Fibroblast of the aortic adventitia (primary cell): ENCODE results near the gene PCA3. TPM values are rescaled to one million over a fixed set of nuclear protein-coding genes. Genes with fewer than 3 reads are reported as not detected.

ENCODE experiments used
- DNase-seq: peaks from one replicate; pipeline ENCODE4 v3.0.0-alpha.2; 2010; ENCODE audit warnings: low read depth
- H3K4me3 ChIP-seq: 2 replicates; pipeline ENCODE4 v1.5.1; 2011; ENCODE audit warnings: low read depth, mild to moderate bottlenecking, control low read depth, low read length, moderate library complexity
- CTCF ChIP-seq: IDR thresholded peaks from 2 replicates; pipeline ENCODE4 v1.5.1; 2011; ENCODE audit warnings: mild to moderate bottlenecking, low read length, control low read depth, inconsistent platforms; ENCODE audit not compliant: insufficient read depth
- total RNA-seq: library from RNA; depleted of rRNA; stranded (reverse); fragments of >200 nt; gene quantifications from 2 replicates; pipeline ENCODE4 v1.2.3, GENCODE V29; 2012; ENCODE audit warnings: low replicate concordance

Gene PCA3
- total RNA-seq, 1 donor: not detected

- H3K4me3 ChIP-seq: no peak overlapping the region
- no peak for TF ChIP-seq CTCF
- DNase-seq: no peak
Measured at GRCh38 chr9:76796296-76796695, 32.1 kb downstream of the PCA3 start.

- no peak overlapping the region for H3K4me3 ChIP-seq
- TF ChIP-seq CTCF: no peak
- no peak for DNase-seq
Measured at GRCh38 chr9:76798527-76798926, 34.3 kb downstream of the PCA3 start.

DNA sequence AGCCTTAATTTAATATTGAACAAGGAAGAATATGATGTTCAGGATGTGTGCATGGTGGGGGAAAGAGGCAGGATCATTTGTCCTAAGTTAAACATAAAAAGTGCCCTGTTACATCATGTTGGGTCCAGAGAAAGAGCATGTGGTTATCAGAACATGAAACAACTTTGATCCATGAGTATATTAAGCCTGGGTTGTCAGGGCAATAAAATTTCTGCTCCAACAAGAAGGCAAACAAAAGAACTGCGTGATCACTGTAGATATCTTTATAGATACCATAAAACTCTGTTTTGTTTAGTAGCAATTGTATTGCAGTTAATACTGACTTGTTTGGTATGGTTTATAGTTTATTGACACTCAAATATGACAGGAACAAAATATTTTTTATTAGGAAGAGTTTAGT lies 35.2 kb downstream of the PCA3 start:
- DNase-seq: no peak
- TF ChIP-seq CTCF: no peak
- no peak overlapping the region for H3K4me3 ChIP-seq

GRCh38 chr9:76800901-76801300 lies 36.7 kb downstream of the PCA3 start:
- no peak overlapping the region for H3K4me3 ChIP-seq
- DNase-seq: no peak
- TF ChIP-seq CTCF: no peak

- no peak for TF ChIP-seq CTCF
- no peak overlapping the region for H3K4me3 ChIP-seq
- DNase-seq: no peak
Measured at GRCh38 chr9:76803083-76803482, 38.8 kb downstream of the PCA3 start.

GRCh38 chr9:76803762-76804161 lies 39.5 kb downstream of the PCA3 start:
- no peak overlapping the region for H3K4me3 ChIP-seq
- no peak for DNase-seq
- TF ChIP-seq CTCF: no peak

DNA sequence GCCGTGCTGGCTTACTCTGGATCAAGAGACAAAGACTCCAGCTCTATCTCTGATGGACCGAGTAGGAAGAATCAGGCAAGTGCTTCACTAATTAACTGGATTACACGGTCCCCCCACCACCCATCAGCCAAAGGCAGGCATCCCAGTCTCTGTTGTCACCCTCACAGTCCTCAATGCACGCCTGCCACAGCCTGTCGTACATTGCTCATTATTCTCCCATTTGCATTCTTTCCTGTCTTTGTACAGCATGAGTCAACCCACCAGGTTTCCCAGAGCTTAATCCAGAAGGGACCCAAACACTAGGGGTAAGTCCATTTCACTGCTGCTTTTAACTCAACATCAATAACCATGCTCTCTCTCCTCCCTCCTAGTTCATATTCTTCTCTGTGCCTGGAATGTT lies 44.4 kb downstream of the PCA3 start:
- no peak for TF ChIP-seq CTCF
- H3K4me3 ChIP-seq: no peak overlapping the region
- no peak for DNase-seq
